Right lung (tissue), 5 donors: ENCODE data around the gene FKBP1A. TPM values are rescaled to one million over a fixed set of nuclear protein-coding genes. Genes with fewer than 3 reads are reported as not detected.
A peak's percentile ranks its signal among the peaks of the same experiment; 100 is the strongest.

Experiments
- DNase-seq, 2 donors: peaks; one replicate each; pipeline ENCODE4 v3.0.0-alpha.2; 2013
- polyA plus RNA-seq, 5 donors: library from polyadenylated mRNA; unstranded; fragments of 120-200 nt; gene quantifications; one replicate each; pipeline versions ENCODE4 v1.2.1 to v1.2.3, GENCODE V29; 2013; ENCODE audit warnings: inconsistent platforms in 1 of 5, low replicate concordance in 1 of 5; ENCODE audit not compliant: insufficient read length in 5 of 5, insufficient read depth in 1 of 5

FKBP1A gene
- polyA plus RNA-seq, 5 donors: 439 to 529 (median 459) TPM

GRCh38 chr20:1322511-1323245 lies 70.2 kb downstream of the FKBP1A start:
- DNase-seq: peak in 1 of 2 donors; percentile 44

GRCh38 chr20:1321654-1321939 lies 71.3 kb downstream of the FKBP1A start:
- DNase-seq: no peak

GRCh38 chr20:1320902-1321653 lies 71.8 kb downstream of the FKBP1A start:
- DNase-seq: no peak

- DNase-seq: no peak
These were observed 72.8 kb downstream of the FKBP1A start for GRCh38 chr20:1320016-1320415.

GRCh38 chr20:1319462-1319861 lies 73.4 kb downstream of the FKBP1A start:
- DNase-seq: no peak

- no peak for DNase-seq
These were observed 73.8 kb downstream of the FKBP1A start for GRCh38 chr20:1319051-1319450.

Other genes starting within 250 kb of the FKBP1A start
- 10 to 100 TPM; 10.3 to 16.0 (median 12.1) TPM for gene TMEM74B, start 208.1 kb downstream of the FKBP1A start, polyA plus RNA-seq
- gene C20orf202, start 189.6 kb downstream of the FKBP1A start, polyA plus RNA-seq: 1 to 10 TPM; 1.0 to 1.7 (median 1.5) TPM
- gene RAD21L1, start 167.0 kb downstream of the FKBP1A start, polyA plus RNA-seq: not detected
- 1 to 10 TPM; 1.5 to 3.4 (median 2.2) TPM for gene SNPH, start 126.8 kb downstream of the FKBP1A start, polyA plus RNA-seq
- 1 to 10 TPM; 1.8 to 4.3 (median 3.2) TPM for gene SDCBP2, start 63.9 kb downstream of the FKBP1A start, polyA plus RNA-seq
- 10 to 100 TPM; 82.5 to 96.7 (median 93.7) TPM for gene NSFL1C, start 73.8 kb upstream of the FKBP1A start, polyA plus RNA-seq
- 1 to 10 TPM; 1.3 to 3.0 (median 1.8) TPM for gene SIRPB2, start 98.4 kb upstream of the FKBP1A start, polyA plus RNA-seq
- under 1 TPM in 1 of 5 donors, not detected in 4; 0.09 TPM for gene SIRPD, start 164.7 kb upstream of the FKBP1A start, polyA plus RNA-seq
- 1 to 10 TPM in 3 of 5 donors, under 1 TPM in 2; 0.45 to 1.6 (median 1.2) TPM for gene SIRPB1, start 227.0 kb upstream of the FKBP1A start, polyA plus RNA-seq